HuH-7 (cell line): Measurements from ENCODE around the gene SHPK.

Experiments
- DNase-seq: peaks from one replicate; pipeline ENCODE4 v3.0.0; 2011; ENCODE audit warnings: low spot score

SHPK gene, protein sequence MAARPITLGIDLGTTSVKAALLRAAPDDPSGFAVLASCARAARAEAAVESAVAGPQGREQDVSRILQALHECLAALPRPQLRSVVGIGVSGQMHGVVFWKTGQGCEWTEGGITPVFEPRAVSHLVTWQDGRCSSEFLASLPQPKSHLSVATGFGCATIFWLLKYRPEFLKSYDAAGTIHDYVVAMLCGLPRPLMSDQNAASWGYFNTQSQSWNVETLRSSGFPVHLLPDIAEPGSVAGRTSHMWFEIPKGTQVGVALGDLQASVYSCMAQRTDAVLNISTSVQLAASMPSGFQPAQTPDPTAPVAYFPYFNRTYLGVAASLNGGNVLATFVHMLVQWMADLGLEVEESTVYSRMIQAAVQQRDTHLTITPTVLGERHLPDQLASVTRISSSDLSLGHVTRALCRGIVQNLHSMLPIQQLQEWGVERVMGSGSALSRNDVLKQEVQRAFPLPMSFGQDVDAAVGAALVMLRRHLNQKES

DNA sequence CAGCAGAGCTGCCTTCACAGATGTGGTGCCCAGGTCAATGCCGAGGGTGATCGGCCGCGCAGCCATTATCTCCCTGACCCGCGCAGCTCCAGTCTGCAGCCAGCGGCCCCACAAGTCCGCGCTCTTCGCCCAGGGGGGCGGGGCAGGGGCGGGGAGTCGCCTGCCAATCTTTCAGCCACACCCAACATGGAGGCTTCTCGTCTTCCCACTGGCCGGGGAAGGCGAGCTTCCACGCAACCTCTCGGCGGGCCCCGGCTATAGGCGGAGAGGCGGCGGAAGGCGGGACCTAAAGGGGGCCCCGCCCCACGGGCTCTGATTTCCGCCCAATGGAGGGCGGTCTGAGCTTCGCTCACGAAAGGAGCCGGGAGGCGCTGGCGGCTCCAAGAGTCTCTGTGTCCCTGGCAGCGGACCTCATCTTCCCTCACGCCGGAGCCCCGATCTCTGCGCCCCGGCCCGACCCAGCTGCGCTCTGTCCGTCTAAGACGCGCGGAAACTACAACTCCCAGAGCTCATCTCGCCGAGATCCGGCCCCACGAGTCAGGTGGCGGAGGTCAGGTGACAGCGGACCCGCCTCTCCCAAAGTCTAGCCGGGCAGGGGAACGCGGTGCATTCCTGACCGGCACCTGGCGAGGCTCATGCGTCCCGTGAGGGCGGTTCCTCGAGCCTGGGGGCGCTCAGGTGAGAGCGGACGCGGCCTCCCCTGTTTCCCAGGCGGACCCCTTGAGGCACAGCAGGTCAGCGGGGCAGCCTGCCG, at the start of gene SHPK, which contains the start of gene CTNS:
Gene SHPK, minus strand, starts transcription at position 97 of the 754 bp plus-strand sequence. Its CDS starts 31 bp downstream, at position 66.
Gene CTNS, plus strand, starts transcription at position 607 of the 754 bp plus-strand sequence. CDS start 3,447 bp downstream, outside the sequence.
- peak; percentile 94 for DNase-seq

DNA sequence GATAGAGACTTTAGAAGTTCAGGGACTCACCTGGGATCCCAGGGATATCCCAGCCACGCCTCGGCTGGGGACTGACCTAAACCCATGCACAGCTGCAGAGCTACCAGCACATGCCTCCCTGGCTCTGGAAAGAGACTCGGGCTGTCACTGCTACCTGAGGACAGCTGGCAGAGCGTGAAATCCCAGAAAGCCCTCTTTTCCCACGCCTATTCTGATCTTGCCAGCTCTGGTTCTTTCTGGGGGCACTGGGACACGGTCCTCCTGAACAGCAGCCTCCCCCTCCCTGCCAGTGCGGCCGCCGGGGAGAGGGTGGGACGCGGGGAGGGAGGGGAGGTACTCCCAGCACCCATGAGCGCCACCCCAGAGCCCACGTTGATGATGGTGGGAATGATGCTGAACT, 49.1 kb upstream of the SHPK start:
- no peak for DNase-seq

DNA sequence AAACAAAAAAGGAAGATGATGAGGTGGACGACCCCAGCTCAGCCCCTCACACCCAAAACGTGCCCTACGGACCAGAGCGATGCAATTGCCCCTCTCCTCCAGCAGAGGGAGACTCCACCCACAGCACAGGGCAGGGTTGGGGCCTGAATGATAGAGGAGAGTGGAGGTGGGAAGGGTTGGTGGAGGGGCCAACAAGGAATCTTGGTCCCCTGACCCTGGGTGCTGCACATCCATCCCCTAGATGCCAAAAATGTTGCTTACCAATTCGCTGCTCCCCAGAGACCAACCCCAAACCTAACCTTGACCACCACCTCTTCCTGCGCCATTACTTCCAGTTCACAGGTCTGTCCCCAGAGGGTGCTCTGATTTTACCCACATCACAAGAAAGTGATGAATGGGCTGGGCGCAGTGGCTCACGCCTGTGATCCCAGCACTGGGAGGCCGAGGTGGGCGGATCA, 47.0 kb upstream of the SHPK start:
- peak; percentile 86 for DNase-seq

DNA sequence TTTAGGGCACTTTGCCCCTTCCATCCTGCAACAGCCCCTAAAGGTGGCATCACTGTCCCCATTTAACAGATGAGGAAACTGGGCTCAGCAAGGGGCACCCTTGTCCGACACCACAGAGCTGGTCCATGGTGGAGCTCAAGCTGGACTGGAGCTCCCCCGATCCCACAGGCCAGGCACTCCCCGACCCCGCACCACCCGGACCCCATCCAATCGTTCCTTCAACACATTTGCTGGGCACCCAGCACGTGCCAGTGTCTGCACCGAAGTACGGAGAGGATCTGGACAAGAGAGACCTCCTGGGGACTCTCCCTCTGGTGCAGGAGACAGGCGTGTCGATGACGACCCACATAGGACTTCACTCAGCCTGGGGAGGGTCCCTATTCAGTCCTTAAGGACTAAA, 46.0 kb upstream of the SHPK start:
- DNase-seq, result no peak

DNA sequence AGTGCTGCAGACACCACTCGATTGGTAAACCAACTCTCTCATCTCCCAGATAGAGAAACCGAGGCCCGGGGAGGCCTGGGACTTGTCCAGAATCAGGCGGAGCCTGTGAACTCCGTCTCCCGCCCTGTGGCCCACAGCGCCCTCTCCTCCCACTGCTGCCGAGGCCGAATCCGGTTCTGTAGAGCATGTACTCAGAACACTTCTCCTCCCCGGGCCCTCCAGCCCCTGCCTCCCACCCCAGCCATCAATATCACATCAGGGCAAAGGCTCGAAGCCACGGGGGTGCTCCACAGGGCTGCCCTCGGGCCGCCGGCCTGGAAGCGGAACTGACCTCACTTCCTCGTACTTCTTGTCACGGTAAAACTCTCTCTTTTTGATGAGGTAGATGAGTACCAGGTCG, 45.5 kb upstream of the SHPK start:
- DNase-seq, result no peak

DNA sequence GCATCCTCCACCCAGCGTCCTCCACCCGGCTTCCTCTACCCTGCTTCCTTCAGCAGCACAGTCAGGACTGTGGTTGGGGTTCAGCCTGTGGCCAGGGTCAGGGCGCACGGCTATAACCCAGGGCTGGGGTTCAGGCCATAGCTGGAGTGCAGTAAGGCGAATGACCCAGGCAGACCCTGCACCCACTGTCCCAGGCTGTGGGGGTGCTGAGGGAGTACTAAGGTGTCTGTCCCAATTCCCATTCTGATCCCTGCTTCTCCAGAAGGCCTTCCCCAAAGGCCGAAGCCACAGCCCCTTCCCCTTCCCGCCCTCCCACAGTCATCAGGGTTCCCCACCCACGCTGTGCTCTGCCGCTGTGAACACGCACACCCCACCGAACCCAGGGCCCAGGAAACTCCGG, 45.0 kb upstream of the SHPK start:
- DNase-seq, result no peak

DNA sequence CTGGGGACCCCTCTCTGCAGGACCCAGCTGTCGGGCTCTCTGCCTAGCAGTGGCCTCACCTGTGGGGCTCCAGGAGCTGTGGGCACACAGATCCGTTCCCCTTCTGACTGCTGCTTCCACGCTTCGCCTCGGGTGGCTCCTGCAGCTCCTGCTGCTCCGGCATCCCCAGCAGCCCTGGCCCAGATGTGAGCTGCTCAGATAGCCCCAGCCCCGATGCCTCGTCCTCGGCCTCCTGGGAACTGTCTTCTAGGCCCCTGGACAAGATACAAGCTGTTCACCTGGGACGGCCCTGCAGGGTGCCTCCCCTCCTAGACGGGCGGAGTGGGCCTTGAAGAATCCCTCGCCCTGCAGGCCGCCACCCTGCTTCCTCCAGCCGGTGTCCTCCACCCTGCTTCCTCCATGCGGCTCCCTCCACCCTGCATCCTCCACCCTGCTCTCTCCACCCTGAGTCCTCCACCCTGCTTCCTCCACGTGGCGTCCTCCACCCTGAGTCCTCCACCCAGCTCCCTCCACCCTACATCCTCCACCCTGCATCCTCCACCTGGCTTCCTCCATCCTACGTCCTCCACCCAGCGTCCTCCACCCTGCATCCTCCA, 43.6 kb upstream of the SHPK start:
- DNase-seq, result no peak

DNA sequence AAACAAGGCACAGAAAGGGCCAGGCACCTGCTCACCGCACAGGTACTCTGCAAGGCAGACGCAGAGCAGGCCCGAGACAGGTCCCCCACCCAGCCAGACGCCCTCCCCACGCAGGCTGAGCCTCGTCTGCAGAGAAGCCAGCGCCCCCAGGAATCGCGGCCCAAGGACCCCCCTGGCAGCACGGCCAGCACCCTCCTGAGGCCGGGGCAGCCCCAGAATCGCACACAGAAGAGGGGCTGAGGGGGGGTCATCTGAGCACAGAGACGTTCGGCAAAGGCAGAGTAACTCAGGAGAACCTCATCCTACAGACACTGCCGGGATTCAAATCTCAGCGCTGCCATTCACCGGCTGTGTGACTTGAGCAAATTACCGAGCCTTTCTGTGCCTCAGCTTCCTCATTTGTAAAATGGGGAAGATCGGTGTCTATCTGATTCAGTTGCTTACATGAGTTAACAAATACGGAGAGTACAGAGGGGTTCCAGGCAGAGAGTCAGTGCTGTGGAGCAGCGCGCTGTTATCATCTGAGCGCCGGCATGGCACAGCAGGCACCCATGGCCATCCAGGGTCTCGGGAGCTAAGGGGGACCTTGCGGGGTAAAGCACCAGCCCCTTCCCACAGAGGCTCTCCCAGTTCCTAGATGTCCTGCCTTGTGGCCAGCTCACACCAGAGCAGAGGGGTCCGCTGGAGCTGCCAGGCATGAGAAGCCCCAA, 42.9 kb upstream of the SHPK start:
- DNase-seq, result no peak

DNA sequence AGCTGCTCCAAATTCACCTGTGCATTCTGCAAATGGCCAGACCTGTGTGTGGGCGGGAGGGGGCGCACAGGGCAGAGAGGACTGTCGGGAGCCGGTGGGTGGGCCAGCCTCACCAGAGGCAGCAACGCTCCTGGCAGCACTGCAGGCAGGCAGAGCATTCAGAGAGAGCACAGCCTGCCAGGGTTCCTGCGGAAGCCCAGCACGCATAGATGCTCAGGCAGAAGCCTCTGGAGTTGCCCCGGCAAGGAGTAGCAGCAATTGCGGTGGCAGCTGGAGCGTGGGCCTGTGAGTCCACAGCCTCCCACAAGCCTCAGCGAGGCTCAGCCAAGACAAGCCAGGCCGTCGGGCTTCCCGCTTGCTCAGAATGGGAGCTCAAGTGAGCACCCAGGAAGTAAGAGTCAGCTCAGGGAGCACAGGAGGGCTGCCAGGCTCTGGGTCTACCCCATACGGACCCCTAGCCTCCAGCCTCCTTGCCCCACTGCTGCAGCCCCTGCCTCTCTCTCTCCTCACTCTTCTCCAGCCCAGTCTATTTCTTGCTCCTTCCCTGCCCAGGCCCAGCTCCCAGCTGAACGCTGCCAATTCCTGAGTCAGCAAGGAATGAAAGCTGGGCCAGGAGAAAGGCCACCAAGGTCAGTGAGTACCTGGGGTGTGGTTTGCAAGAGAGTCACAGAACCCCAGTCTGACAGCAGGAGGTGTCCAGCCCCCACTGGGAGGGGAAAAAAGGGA, 42.2 kb upstream of the SHPK start:
- no peak for DNase-seq

DNA sequence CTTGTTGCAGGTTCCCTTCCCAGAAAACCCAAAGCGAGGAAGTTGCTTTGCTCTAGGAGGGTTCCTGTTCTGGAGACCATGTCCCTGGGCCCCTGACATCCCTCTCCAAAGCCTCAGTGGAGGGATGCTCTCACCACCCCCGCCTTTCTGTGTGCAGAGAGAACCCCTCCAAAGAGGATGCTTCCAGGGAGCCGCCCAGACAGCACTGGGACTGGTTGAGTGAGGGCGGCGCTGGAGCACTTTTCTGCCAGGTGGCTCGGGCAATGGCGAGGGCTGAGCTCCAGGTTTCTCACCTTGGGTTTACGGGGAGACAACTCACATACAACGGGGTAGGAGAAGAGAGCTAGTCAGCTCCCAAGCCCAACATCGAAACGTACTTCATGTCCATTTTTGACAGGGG, 39.8 kb upstream of the SHPK start:
- DNase-seq, result no peak

DNA sequence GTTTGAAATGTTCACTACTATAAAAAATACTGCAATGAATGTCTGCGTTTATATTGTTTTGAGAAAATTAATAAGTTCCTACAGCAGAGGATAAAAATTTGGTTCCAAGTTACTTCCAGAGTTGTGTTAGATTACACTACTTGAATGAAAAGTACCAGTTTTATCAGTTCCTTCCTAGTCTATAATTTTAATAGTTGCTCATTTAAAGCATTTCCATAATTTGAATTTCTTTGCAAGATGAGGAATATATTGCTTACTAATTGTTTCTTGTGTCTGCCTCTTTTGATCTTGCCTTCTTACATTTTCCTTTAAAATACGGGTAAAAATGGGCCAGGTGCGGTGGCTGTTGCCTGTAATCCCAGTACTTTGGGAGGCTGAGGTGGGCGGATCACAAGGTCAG, 36.5 kb upstream of the SHPK start:
- no peak for DNase-seq

DNA sequence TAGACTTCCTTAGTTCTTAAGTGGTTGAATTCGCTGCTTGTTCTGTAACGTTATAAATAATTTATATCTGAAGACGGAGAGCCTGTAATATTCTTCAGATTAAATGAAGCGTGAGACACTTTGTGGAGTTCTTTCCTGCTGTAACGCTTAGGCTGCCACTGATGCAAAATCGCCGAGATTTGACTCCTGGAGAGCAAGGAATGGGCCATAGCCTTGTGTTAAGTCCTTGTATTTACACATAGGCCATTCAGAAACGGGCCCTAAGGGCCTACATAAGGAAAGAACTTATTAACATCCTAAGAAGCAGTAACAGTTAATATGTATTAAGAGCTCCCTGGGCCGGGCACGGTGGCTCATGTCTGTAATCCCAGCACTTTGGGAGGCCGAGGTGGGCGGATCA, 33.5 kb upstream of the SHPK start:
- no peak for DNase-seq

DNA sequence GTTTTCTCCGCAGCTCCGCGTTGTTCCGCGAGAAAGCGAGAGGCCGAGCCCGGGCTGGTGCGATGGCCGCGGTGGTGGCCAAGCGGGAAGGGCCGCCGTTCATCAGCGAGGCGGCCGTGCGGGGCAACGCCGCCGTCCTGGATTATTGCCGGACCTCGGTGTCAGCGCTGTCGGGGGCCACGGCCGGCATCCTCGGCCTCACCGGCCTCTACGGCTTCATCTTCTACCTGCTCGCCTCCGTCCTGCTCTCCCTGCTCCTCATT, 33.0 kb upstream of the SHPK start:
- DNase-seq, result no peak

DNA sequence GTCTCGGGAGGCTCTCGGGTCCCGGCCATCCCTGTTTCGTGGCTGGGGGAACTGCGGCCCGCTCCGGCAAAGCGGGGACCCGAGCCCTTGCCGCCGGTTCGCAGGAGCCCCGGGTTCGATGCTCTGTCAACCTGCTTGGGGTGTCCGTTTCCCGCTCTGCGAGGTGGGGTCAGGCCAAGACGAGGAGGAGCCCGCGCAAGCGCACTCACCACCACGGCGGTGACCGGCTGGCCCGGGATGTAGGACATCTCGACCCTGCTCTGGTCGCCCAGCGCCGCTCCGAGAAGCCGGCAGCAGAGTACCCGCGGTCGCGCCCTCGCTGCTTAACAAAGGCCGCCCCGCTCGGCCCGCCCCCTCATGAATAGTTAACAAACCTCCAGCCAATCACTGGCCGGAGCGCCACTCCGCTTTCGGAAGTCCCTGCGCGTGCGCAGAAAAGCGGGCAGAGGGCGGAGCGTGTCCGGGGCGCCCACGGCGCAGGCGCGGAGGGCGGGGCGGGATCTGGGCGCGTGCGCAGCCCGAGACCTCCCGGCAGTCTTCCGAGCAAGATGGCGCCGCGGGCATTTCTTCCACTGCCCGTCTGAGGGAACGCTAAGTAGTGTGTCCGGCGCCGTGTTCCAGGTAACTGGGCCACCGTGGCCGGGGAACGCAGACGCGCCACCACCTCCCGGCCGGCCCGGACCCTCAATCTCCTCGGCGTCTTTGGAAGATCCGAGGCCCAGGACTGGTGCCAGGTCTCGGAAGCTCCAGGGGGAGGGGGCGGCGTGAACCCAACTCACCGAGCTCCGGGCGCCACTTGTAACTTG, 32.4 kb upstream of the SHPK start, which contains the start of the genes EMC6 and TAX1BP3:
Gene EMC6, plus strand, starts transcription at position 534 of the 806 bp plus-strand sequence. CDS start 335 bp downstream, outside the sequence.
Gene TAX1BP3, minus strand, starts transcription at position 300 of the 806 bp plus-strand sequence. Its CDS starts 52 bp downstream, at position 248.
- peak; percentile 96 for DNase-seq

DNA sequence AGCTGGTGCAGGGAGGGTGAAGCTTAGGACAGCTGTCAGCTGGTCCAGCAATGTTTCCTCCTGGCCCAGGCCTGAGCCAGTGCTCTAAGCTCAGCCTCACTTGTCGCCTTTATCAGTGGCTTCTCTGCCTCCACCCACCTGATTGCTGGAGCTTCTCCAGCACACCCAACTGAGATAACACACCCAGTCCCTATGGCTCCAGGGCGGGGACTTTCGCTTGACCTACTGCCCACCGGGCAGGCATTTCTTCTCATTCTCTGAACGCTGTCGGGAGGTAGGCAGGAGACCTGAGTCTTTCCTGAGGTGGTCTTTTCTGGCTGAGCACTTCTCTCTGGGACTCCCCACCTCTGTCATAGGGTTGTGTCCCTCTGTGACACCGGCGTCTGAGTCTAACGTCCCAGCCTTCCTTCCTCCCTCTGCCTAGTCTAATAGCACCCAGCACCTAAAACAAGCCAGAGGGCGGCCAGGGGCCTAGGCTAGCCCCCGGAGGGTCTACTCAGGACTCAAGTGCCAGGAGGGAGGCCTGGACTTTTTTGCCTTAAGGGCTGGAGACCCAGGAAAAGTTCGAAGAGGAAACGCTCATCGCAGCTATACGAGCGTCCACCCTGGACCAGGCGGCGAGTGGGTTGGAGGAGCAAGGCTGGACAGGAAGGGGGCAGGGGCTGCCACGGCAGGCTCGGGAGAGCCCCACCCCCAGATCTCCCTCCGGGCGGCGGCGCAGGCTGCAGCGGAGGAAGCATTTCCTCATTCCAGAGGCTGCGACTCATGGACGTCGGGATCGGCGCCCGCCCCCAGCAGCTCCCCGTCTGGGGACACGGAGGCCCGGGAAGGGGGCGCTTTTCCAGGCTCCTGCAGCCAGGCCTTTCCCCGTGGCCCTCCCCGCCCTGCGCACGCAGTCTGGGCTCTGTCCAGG, 31.6 kb upstream of the SHPK start:
- DNase-seq, result peak; percentile 86

DNA sequence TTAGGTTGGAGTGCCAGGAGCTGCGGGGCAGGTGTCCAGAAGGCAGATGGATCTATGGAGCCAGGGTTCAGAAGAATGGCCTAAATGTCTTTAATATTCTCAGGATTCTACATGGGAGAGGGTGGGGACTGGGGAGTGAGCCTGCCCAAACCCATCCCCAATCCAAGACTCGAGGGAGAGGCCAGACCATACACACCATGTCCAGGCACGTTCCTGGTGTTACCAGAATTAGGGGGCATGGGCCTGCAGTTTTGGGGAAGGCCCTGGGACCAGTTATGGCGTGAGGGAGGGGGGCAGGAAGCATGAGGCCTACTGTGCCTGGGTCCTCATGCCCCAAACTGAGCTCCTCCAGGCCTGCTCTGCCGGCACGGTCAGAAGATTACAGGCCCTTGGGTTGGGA, 30.5 kb upstream of the SHPK start:
- no peak for DNase-seq

DNA sequence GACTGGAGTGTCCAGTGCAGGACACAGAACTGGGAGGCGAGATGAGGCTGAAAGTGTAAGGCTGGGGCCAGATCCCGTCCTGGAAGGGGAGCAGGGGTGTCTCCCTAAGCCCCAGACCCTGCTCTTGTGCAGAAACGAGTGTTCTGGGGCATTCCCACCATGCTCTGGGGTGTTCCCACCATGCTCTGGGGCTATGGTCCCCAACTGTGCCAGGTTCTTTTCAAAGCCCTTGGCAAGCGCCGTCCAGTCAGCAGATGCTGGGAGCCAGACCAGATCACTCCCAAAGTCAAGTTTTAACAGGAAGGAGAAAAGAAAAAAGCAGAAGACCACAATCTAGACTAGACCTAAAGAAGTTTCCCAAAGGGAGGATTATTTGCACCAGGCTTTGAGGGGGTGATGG, 29.8 kb upstream of the SHPK start:
- no peak for DNase-seq

DNA sequence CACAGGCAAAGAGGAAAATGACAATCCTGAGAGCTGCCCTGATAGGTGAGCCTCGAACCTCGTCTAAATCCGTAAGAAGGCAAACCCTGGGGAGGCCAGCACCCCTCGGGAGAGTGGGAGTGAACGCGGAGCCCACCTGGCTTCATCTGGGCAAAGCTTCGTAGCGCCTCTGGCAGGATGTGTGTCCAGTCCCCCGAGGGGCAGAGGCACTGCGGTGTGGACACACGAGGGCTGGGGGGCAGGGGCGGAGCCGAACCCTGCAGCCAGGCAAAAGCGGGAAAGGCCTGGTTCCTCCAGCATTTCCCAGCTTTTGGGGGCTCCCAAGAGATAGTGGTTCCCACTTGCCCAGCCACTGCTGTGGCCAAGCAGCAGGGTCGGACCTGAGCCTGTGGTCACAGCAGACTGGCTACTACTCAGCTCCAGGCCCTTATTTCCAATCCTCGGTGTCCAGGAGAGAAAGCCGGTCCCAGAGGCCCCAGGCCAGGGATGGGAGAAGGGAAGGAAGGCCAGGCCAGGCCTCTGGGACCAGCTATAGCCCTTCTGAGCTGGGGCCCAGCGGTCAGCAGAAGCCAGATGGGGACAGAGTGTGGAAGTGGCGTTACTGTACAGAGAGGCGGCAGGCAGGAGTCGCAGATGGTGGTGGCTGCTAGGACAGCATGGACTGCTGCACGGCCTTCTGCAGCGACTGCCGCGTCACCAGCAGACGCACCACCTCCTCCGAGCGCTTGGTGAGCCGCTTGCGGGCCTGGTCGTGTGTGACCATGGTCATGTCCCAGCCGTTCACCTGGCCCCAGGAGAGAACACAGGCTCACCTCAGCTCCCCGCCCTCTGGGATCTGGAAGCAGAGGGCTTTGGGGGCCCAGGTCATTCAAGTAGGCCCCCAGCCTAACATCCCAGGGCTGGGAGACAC, 27.3 kb upstream of the SHPK start:
- DNase-seq, result no peak
